Stimulated activated CD8-positive, alpha-beta memory T cell treated with anti-CD3 and anti-CD28 coated beads, Interleukin-4, amount 100 ng/mL, for 24 hours (primary cell): ENCODE data around the gene BCL2L14.

Source experiments
- DNase-seq: peaks from one replicate; pipeline ENCODE4 v3.0.0-alpha.2; 2020; ENCODE audit warnings: low read depth

The BCL2L14 gene, protein sequence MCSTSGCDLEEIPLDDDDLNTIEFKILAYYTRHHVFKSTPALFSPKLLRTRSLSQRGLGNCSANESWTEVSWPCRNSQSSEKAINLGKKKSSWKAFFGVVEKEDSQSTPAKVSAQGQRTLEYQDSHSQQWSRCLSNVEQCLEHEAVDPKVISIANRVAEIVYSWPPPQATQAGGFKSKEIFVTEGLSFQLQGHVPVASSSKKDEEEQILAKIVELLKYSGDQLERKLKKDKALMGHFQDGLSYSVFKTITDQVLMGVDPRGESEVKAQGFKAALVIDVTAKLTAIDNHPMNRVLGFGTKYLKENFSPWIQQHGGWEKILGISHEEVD

GRCh38 chr12:12070674-12071656, at the start of gene BCL2L14:
TSS of gene BCL2L14 (plus strand) at chr12:12070939. CDS start at chr12:12079306, 8,367 bp downstream.
- no peak for DNase-seq

GRCh38 chr12:12022306-12022936, 48.3 kb upstream of the BCL2L14 start:
- DNase-seq: no peak

DNA sequence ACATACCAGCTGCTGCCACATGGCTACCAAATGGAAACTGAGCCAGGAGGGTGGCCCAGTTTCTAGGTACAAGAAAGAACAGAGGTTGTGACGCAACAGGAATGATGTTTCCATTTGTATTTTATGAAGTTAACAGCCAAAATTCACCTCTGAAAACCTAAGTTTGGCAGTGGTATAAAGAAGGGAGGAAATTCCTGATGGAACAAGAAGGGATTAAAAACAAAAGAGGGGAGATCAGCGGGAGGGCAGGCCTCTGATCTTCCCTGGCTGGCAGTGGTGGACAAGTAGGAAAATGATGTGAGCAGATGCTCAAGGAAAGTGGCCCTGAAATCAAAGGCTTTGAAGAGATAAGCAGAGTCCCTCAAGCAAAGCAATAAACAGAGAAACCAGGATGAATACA, 47.3 kb upstream of the BCL2L14 start:
- DNase-seq: no peak

DNA sequence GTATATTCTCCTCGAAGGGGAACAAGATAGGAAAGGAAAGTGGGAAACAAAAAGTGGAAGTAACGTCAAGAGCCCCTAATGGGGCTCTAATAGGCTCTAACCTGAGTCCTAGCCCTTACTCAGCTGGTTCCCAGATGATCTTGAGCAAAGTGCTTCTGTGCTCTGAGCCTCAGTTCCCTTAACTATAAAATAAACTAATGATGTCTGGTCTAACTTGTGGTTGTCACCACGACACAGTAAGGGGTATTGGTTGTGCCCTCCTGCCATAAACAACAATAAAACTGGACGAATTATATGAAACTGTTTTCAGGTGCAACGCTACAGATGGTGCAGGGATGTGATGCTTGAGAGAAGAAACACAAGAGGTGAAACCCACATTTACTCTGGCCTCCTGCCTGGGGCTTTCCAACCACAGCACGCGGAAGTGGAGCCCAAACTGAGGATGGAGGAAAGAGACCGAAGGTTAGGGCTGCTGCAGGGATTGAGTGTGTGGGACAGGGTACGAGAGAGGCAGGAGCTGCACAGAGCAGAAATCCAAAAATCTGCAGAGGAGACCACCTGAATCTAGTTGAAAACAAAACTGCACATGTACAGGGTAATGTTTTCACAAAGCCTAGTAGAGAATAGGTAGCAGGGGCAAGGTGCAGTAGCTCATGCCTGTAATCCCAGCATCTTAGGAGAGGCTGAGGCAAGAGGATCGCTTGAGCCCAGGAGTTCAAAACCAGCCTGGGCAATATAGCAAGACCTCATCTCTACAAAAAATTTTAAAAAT, 45.6 kb upstream of the BCL2L14 start:
- no peak for DNase-seq

- no peak for DNase-seq
Observed at GRCh38 chr12:12025799-12026386, 44.8 kb upstream of the BCL2L14 start.

DNA sequence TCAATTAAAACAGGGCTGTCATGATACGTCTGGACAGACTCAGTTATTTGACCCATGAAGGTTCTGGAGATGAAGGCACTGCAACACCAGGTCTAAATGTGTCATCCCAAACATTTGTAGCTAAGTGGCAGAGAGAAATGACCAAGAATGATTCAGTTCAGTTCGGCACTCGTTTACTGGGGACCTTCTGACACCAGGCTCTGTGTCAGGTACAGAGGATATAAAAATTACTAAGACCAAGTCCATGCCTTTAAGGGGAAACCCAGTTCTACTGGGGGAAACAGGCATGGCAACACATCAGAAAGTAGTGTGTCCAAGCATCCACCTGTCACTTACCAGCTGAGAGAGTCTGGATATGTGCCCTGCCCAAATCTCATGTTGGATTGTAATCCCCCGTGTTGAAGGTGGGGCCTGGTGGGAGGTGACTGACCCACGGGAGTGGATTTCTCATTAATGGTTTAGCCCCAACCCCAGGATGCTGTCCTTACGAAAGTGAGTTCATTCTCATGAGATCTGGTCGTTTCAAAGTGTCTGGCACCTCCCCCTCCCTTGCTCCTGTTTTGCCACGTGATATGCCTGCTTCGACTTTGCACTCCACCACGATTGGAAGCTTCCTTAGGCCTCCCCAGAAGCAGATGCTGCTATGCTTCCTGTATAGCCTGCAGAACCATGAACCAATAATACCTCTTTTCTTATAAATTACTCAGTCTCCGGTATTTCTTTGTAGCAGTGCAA, 41.9 kb upstream of the BCL2L14 start:
- no peak for DNase-seq

GRCh38 chr12:12029653-12030052, 41.1 kb upstream of the BCL2L14 start:
- no peak for DNase-seq

- DNase-seq: no peak
Observed at GRCh38 chr12:12032260-12032791, 38.4 kb upstream of the BCL2L14 start.

DNA sequence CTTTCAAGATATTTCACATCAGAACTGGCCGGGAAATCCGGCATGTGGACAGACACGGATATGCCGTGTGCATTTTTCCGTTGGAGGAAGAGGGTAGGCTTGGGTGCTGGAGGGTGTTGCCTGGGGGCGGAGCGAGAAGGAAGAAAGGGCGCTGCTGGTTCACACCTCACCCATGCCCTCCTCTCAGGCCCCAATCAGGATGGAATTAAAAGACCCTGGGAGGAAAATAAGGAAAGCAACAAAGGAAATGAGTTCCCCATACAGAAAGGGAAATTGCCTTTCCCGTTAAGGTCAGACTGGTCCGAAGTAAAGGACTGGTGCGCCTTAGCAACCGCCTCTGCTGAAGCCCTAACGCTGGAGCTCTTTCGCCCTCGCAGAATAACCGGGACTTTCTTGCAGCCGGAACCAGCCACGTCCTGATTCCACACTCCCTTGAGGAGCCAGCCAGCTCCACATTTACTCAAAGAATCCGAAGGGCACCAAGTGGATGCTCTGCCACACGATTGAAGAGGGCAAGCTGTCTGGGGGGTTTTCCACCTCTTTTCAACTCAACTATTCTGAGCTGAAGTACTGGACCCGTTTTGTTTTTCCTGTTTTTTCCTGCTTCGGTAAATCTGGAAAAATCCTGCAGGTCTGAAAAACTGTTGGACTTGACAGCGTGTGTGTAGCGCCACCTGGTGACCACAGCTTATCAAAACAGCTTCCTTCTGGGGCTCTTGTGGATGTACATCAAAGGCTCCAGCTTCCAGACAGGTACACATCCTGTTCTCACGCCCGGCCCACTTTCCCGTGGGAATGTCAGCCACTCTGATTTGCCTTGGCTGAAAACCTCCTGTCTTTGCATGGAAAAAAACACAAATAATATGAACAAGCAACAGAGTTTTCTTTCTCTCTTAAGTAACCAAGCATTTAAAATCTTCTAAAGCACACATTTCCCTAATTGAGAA, 37.6 kb upstream of the BCL2L14 start:
- DNase-seq: peak; percentile 49

- DNase-seq: no peak
Observed at GRCh38 chr12:12033824-12034223, 36.9 kb upstream of the BCL2L14 start.

DNA sequence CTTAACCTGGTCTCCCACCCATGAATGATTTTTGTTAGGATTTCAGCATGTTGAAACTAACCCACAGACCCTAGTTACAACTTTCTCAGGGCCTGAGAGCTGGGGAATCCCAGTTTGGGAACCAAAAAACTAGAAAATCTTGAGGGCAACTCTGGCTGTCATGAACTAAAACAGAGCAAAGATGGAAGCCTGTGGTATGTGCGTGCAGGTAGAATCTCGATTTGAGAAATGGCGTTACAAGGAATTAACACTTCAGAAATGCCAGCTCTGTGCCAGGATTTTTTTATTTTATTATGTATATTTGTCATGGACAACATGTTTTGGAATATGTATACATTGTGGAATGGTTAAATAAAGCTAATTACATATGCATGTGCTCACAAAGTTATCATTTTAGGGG, 36.4 kb upstream of the BCL2L14 start:
- DNase-seq: no peak

GRCh38 chr12:12035229-12035628, 35.5 kb upstream of the BCL2L14 start:
- no peak for DNase-seq

- DNase-seq: no peak
Observed at GRCh38 chr12:12036901-12037300, 33.8 kb upstream of the BCL2L14 start.

- DNase-seq: no peak
Observed at GRCh38 chr12:12039897-12040296, 30.8 kb upstream of the BCL2L14 start.

DNA sequence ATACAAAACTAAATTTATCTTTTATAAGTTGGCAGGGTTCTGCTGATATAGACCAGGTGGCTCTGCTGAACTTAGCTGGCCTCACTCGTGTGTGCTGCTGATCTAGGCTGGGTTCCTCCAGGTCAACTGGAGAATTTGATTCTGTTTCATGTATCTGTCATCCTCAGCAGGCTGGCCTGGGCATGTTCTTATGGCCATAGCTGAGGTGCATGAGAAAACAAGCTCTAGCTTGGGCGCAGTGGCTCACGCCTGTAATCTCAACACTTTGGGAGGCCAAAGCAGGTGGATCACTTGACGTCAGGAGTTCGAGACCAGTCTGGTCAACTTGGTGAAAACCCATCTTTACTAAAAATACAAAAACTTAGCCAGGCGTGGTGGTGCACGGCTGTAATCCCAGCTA, 24.3 kb upstream of the BCL2L14 start:
- DNase-seq: no peak

- DNase-seq: no peak
Observed at GRCh38 chr12:12047682-12048081, 23.1 kb upstream of the BCL2L14 start.

DNA sequence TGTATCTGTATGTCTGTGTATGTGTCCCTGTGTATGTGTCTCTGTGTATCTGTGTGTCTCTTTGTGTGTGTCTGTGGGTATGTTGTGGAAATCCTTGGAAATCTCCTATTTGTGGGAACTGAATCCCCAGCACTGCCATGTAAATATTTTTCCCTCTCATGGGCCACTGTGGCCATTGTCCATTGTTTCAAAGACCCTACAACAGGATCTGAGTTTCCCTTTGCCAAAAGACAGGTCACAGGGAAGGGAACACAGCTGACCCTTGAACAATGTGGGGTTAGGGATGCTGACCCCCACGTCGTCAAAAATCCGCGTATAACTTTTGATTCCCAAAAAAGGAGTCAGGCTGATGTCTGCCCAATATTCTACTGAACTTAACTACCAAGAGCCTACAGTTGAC, 22.5 kb upstream of the BCL2L14 start:
- DNase-seq: no peak

GRCh38 chr12:12048714-12049113, 22.0 kb upstream of the BCL2L14 start:
- no peak for DNase-seq

DNA sequence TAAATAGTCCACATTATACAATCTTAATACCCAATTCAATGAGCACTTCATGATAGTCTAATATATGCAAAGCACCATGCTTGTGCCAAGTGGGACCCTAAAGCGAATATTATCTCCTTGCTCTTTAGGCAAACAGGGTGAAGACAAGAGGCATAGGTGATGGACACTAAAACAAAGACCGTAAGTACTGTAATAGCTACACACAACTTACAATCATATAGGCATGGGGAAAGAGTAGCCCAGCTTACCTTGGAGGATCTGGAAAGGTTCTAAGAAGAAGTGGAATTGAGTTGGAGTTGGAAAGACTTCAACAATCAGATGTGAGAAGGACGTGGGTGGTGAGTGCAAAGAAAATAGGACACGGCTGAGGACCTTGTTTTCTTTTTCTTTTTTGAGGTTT, 19.1 kb upstream of the BCL2L14 start:
- no peak for DNase-seq
